ENCODE data around the gene MARS1.
A peak's percentile ranks its signal among the peaks of the same experiment; 100 is the strongest.

The MARS1 gene

GRCh38 chr12:57518176-57518919 is 30.5 kb downstream of the MARS1 start:
- DNase-seq, result no peak

GRCh38 chr12:57518920-57519795 is 31.3 kb downstream of the MARS1 start:
- peak in 1 of 6 experiments; percentile 21 for DNase-seq

- DNase-seq, result peak in 2 of 6 experiments; percentile 34 to 58
Measured at GRCh38 chr12:57519796-57520052, 31.9 kb downstream of the MARS1 start.

GRCh38 chr12:57520053-57520818 is 32.4 kb downstream of the MARS1 start, which contains the start of gene DDIT3:
DDIT3 (minus strand) TSS chr12:57520514; CDS start chr12:57517406, 3,108 bp downstream.
- DNase-seq, result peak; percentile 98 to 100 (median 98)

GRCh38 chr12:57521525-57522010 is 33.7 kb downstream of the MARS1 start:
- DNase-seq, result peak in 3 of 6 experiments; percentile 31 to 48 (median 46)

GRCh38 chr12:57522011-57522886 is 34.4 kb downstream of the MARS1 start, which contains the start of gene MBD6:
MBD6 (plus strand) TSS chr12:57522824; CDS start chr12:57524304, 1,480 bp downstream.
- peak; percentile 82 to 94 (median 89) for DNase-seq

GRCh38 chr12:57522887-57523705 is 35.2 kb downstream of the MARS1 start:
- peak in 2 of 6 experiments; percentile 67 to 71 for DNase-seq

- peak in 3 of 6 experiments; percentile 17 to 31 (median 23) for DNase-seq
Measured at GRCh38 chr12:57523706-57524614, 36.1 kb downstream of the MARS1 start.

- no peak for DNase-seq
Measured at GRCh38 chr12:57524814-57525614, 37.1 kb downstream of the MARS1 start.

GRCh38 chr12:57525615-57526383 is 37.9 kb downstream of the MARS1 start:
- no peak for DNase-seq

- no peak for DNase-seq
Measured at GRCh38 chr12:57526477-57527126, 38.7 kb downstream of the MARS1 start.

GRCh38 chr12:57527184-57527583 is 39.3 kb downstream of the MARS1 start:
- no peak for DNase-seq

- DNase-seq, result no peak
Measured at GRCh38 chr12:57528176-57528575, 40.3 kb downstream of the MARS1 start.

- no peak for DNase-seq
Measured at GRCh38 chr12:57528831-57529555, 41.1 kb downstream of the MARS1 start.

GRCh38 chr12:57529831-57530230 is 42.0 kb downstream of the MARS1 start:
- DNase-seq, result no peak

GRCh38 chr12:57530396-57531142 is 42.7 kb downstream of the MARS1 start:
- no peak for DNase-seq

Measured in stimulated activated naive CD4-positive, alpha-beta T cell (primary cell).